HepG2 (cell line): Measurements from ENCODE around the gene PALM. TPM values are rescaled to one million over a fixed set of nuclear protein-coding genes. Genes with fewer than 3 reads are reported as not detected.

Experiments
- CAMTA2 ChIP-seq: sonication (generic); formaldehyde crosslinking; IDR thresholded peaks from 2 replicates; pipeline ENCODE4 v1.4.0; 2020; ENCODE audit warnings: mild to moderate bottlenecking, missing genetic modification reagents, borderline replicate concordance
- DBP ChIP-seq: sonication (generic); formaldehyde crosslinking; IDR thresholded peaks from 2 replicates; pipeline ENCODE4 v1.4.0; 2020; ENCODE audit warnings: missing genetic modification reagents; ENCODE audit errors: not compliant biosample characterization
- FOXP4 ChIP-seq: sonication (generic); formaldehyde crosslinking; IDR thresholded peaks from 2 replicates; pipeline ENCODE4 v1.4.0; 2020; ENCODE audit warnings: missing genetic modification reagents
- HOXA5 ChIP-seq: sonication (generic); formaldehyde crosslinking; IDR thresholded peaks from 2 replicates; pipeline ENCODE4 v1.4.0; 2020; ENCODE audit warnings: missing genetic modification reagents
- JUN ChIP-seq: sonication (generic); formaldehyde crosslinking; IDR thresholded peaks from 2 replicates; pipeline ENCODE4 v1.4.0; 2020; ENCODE audit warnings: mild to moderate bottlenecking, missing genetic modification reagents
- LRRFIP1 ChIP-seq: sonication (generic); formaldehyde crosslinking; conservative IDR thresholded peaks from 2 replicates; pipeline ENCODE4 v1.4.0; 2020; ENCODE audit warnings: missing genetic modification reagents
- MYC ChIP-seq: sonication (generic); formaldehyde crosslinking; IDR thresholded peaks from 2 replicates; pipeline ENCODE4 v1.9.0; 2021; ENCODE audit warnings: missing genetic modification reagents, borderline replicate concordance
- NRL ChIP-seq: sonication (generic); formaldehyde crosslinking; IDR thresholded peaks from 2 replicates; pipeline ENCODE4 v1.5.0; 2020; ENCODE audit warnings: missing genetic modification reagents, mild to moderate bottlenecking, moderate library complexity, borderline replicate concordance
- PITX1 ChIP-seq: sonication (generic); formaldehyde crosslinking; IDR thresholded peaks from 2 replicates; pipeline ENCODE4 v1.5.1; 2020; ENCODE audit warnings: mild to moderate bottlenecking, missing genetic modification reagents
- RFX3 ChIP-seq: IDR thresholded peaks from 2 replicates; pipeline ENCODE4 v1.6.1; 2016; ENCODE audit warnings: missing biosample characterization, missing genetic modification reagents
- SKIL ChIP-seq: sonication (generic); formaldehyde crosslinking; IDR thresholded peaks from 2 replicates; pipeline ENCODE4 v1.8.0; 2022; ENCODE audit warnings: missing genetic modification reagents, mild to moderate bottlenecking, moderate library complexity, borderline replicate concordance
- ZFP82 ChIP-seq: sonication (generic); formaldehyde crosslinking; IDR thresholded peaks from 2 replicates; pipeline ENCODE4 v1.5.1; 2020; ENCODE audit warnings: mild to moderate bottlenecking, missing genetic modification reagents, borderline replicate concordance
- ZNF263 ChIP-seq: sonication (generic); formaldehyde crosslinking; IDR thresholded peaks from 2 replicates; pipeline ENCODE4 v1.4.0; 2020; ENCODE audit warnings: missing genetic modification reagents
- ZNF468 ChIP-seq: sonication (generic); formaldehyde crosslinking; IDR thresholded peaks from 2 replicates; pipeline ENCODE4 v1.8.0; 2022; ENCODE audit warnings: mild to moderate bottlenecking, moderate library complexity, missing genetic modification reagents
- ZNF501 ChIP-seq: sonication (generic); formaldehyde crosslinking; IDR thresholded peaks from 2 replicates; pipeline ENCODE4 v1.5.1; 2020; ENCODE audit warnings: mild to moderate bottlenecking, moderate library complexity, missing genetic modification reagents
- ZNF512B ChIP-seq: sonication (generic); formaldehyde crosslinking; IDR thresholded peaks from 2 replicates; pipeline ENCODE4 v1.5.1; 2020; ENCODE audit warnings: missing genetic modification reagents, mild to moderate bottlenecking, borderline replicate concordance
- ZNF605 ChIP-seq: sonication (generic); formaldehyde crosslinking; IDR thresholded peaks from 2 replicates; pipeline ENCODE4 v1.8.0; 2022; ENCODE audit warnings: mild to moderate bottlenecking, missing genetic modification reagents
- polyA plus RNA-seq, 8 experiments: library from polyadenylated mRNA; depleted of rRNA in 3 of 8; stranded (reverse) in 7 of 8; unstranded in 1 of 8; fragments of >200 nt; fragmentation: Illumina TruSeq in 4 of 8; extraction: Trizol in 4 of 8; gene quantifications; 2 replicates each; pipeline versions ENCODE4 v1.2.1 to v1.2.3, GENCODE V29; 2011 to 2016; ENCODE audit warnings: low read depth in 4 of 8, missing spikeins in 1 of 8, mixed read lengths in 1 of 8; ENCODE audit not compliant: insufficient read depth in 1 of 8
- total RNA-seq, 5 experiments: library from RNA; depleted of rRNA; stranded (reverse); fragments of >200 nt; fragmentation: Illumina TruSeq; extraction: Trizol; gene quantifications; 2 replicates each; pipeline ENCODE4 v1.2.3, GENCODE V29; 2016; ENCODE audit warnings: low read depth in 1 of 5

The PALM gene
- total and polyA plus RNA-seq, 2 of the 13 experiments (the other 11 are each of a cell fraction or from before 2014, with no cell fraction given) = 4.0 to 9.7 TPM

GRCh38 chr19:704447-704741 lies 4.3 kb upstream of the PALM start (continued):
- no peak; the same call in 1 of the 2 replicates for TF ChIP-seq ZNF512B (CRISPR knock-in tag)
- TF ChIP-seq PITX1 = peak; percentile 40
- 0 out of 2 replicates have a peak, but pooled peaks have one; percentile 4 for TF ChIP-seq ZNF263 (CRISPR knock-in tag)
- peak; percentile 50; the same call in 1 of the 2 replicates for TF ChIP-seq ZNF468 (CRISPR knock-in tag)
- peak; percentile 50; the same call in 1 of the 2 replicates for TF ChIP-seq HOXA5 (CRISPR knock-in tag)
- TF ChIP-seq RFX3 (CRISPR knock-in tag) = no peak
- 0 out of 2 replicates have a peak, but pooled peaks have one; percentile 63 for TF ChIP-seq NRL (CRISPR knock-in tag)
- 0 out of 2 replicates have a peak, but pooled peaks have one; percentile 49 for TF ChIP-seq CAMTA2 (CRISPR knock-in tag)
- TF ChIP-seq LRRFIP1 (CRISPR knock-in tag) = no peak
- peak; percentile 49; the same call in 1 of the 2 replicates for TF ChIP-seq ZNF501
- peak; percentile 41; the same call in 1 of the 2 replicates for TF ChIP-seq ZNF605 (CRISPR knock-in tag)
- TF ChIP-seq DBP (CRISPR knock-in tag) = no peak
- TF ChIP-seq SKIL (CRISPR knock-in tag) = no peak
- TF ChIP-seq ZFP82 (CRISPR knock-in tag) = 0 out of 2 replicates have a peak, but pooled peaks have one; percentile 44
- TF ChIP-seq MYC (CRISPR knock-in tag) = 0 out of 2 replicates have a peak, but pooled peaks have one; percentile 41
- no peak for TF ChIP-seq FOXP4
- no peak for TF ChIP-seq JUN (CRISPR knock-in tag)
